NCI-H2107 treated with DMSO at 0.1 percent for 48 hours (cell line): Measurements from ENCODE around the gene SLC35B2.

ENCODE experiments used
- DNase-seq: peaks from one replicate; lab custom pipeline; 2025; ENCODE audit not compliant: unreplicated experiment; lab: John Stamatoyannopoulos, UW

Gene SLC35B2

DNA sequence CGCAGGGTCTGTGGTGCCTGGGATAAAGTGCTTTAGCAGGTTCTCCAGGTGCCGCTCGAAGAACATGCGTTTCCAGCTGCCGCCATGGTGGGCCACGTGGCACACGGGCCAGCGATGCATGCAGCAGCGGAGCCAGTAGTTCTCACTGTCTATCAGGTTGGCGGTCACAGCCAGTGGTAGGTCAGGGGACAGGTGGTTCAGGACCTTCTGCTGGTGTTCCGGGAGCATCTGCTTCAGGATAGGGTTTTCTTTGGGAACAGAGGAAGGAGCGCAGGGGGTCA is 28.9 kb upstream of the SLC35B2 start:
- no peak for DNase-seq

DNA sequence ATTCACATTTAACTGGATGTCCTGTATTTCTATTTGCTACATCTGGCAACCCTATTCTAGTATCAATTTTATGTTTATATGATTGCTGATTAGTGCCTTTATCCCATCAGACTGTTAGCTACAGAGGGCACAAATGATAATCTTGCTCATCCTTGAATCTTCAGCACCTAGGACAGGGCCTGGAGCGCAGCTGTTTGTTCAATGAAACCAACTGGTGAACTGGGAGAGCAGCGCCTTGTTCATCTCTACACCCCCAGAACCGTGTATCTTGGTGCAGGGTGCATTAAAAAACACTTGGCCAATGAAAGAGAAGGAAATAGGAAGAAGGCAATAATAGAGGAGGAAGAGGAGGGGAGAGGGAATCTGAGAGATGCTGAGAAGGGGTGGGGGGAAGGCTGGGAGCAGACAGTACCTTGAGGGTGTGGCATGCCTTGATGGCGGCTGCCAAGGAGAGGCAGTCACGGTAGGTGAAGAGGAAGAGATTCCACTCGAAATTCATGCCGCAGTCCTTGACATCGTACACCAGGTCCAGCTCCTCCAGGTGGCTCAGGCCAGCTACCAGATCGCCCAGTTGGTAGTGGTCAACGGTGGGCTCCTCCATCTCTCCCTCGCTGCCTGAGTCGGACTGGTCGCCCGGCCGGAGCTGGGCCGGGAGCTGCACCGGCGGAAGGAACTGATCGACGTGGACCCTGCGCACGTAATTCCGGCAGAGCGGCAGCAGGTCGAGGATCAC is 28.4 kb upstream of the SLC35B2 start:
- no peak for DNase-seq

- DNase-seq = no peak
Measured at GRCh38 chr6:44284867-44285266, 27.5 kb upstream of the SLC35B2 start.

DNA sequence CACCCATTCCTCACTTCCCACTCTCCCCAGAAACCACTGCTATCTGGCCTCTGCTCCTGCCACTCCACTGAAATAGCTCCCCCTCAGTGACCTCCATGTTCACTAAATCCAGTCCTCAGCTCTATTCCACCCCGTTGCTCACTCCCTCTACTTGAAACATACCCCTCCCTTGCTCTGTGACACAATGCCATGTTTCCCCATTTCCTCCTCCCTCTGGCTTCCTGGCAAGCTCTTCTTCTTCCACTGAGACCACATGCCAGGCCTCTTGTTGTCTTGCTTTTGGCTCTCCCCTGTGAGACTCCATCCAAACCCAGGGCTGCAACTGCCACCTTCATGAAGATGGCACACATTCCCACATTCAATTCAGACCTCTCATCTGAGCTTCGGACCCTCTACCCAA is 26.8 kb upstream of the SLC35B2 start:
- no peak for DNase-seq

DNA sequence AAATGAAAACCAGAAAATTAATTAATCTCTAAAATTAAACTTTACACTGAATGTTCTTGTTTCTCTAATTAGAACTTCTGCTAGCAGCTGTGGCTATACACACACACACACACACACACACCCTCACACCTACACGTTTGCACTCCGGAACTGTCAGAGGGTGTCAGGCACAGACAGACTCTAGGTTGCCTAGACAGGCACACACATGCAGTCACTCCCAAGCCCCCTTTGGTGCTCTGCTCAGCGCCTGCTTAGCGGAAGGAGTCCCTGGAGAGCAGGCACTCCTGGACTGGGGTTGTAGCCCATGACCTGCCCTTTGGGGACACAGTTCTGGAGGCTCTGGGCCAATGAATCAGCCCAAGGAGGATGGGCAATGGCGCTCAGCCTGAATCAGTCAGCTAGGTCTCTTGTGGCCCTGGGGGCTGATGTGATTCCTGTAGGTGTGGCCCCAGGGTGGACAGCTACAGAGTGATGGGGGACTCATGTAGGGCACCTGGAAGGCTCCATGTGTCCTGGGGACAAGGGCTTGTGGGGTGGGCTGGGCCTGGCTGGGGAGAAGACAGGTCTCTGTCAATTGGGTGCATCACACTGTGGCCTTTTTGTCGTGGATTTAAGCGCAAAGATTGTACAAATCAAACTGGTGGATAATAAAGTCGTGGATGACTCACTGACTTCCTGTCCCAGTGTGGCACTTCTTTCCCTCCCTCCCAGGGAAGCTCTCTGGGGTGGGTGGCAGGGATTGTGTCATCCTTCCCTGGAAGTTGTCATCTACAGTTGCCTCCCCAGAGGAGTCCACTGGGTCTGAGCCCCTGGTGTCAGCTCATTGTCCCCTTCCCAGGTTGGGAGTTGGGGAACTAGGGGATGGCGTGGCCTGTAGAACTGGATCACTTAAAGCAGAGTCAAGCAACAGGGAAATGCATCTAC is 21.7 kb upstream of the SLC35B2 start:
- DNase-seq = no peak

GRCh38 chr6:44278315-44278714 is 21.0 kb upstream of the SLC35B2 start:
- no peak for DNase-seq

- DNase-seq = no peak
Measured at GRCh38 chr6:44277763-44278162, 20.4 kb upstream of the SLC35B2 start.

GRCh38 chr6:44276667-44277640 is 19.6 kb upstream of the SLC35B2 start:
- DNase-seq = no peak

GRCh38 chr6:44275749-44276648 is 18.7 kb upstream of the SLC35B2 start:
- DNase-seq = no peak

GRCh38 chr6:44275271-44275748 is 18.0 kb upstream of the SLC35B2 start:
- no peak for DNase-seq

GRCh38 chr6:44273617-44274016 is 16.3 kb upstream of the SLC35B2 start:
- DNase-seq = no peak

GRCh38 chr6:44272999-44273566 is 15.8 kb upstream of the SLC35B2 start:
- DNase-seq = no peak

DNA sequence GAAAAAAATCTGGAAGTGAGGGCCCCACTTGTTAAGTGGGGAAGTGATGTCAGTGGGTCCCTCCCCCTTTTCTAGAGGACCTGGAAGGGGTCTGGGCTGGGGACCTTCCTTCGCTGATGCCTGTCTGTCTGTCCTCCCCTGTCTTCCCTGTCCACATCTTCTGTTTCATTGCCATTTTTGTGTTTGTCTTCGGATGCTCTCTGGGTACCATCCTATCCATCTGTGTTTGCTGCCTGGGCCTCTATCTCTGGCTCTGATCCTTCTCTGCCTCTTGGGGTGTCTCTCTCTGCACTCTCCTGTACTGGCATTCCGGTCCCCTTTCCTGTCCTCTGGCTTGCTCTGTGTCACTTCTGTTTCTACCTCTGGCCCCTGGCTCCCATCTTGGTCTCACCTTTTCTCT is 15.2 kb upstream of the SLC35B2 start:
- no peak for DNase-seq

DNA sequence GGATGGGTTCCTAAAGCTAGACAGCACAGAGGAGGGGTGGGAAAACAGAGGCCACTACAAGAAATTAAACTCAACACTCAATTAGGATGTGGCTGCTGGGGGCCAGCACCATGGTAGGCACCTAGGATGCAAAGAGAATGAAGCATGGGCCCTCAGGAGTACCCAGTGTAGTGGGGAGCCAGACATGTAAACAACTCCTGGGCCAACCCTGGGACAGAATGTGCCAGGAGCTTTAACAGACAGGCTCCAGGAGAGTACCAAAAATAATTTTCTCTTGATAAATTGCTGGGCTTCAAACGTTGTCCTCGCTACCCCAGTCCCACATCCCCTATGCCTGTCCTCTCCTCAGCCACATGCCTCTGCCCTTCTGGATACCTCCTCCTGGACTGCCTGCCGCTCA is 14.6 kb upstream of the SLC35B2 start:
- DNase-seq = no peak

DNA sequence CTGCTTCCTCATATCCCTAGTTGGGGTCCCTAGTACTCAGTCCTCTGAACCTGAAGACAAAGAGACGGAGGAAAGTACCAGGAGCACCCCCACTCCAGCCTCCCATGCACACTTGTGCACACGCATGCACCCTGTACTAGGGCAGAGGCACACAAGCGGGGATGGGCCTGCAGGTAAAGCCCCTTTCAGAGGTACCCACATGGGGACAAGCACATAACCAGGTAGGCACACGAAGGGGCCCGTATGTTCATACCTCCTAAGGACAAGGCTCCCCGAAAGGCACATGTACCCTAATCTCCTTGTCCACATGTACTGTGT is 14.0 kb upstream of the SLC35B2 start:
- no peak for DNase-seq

DNA sequence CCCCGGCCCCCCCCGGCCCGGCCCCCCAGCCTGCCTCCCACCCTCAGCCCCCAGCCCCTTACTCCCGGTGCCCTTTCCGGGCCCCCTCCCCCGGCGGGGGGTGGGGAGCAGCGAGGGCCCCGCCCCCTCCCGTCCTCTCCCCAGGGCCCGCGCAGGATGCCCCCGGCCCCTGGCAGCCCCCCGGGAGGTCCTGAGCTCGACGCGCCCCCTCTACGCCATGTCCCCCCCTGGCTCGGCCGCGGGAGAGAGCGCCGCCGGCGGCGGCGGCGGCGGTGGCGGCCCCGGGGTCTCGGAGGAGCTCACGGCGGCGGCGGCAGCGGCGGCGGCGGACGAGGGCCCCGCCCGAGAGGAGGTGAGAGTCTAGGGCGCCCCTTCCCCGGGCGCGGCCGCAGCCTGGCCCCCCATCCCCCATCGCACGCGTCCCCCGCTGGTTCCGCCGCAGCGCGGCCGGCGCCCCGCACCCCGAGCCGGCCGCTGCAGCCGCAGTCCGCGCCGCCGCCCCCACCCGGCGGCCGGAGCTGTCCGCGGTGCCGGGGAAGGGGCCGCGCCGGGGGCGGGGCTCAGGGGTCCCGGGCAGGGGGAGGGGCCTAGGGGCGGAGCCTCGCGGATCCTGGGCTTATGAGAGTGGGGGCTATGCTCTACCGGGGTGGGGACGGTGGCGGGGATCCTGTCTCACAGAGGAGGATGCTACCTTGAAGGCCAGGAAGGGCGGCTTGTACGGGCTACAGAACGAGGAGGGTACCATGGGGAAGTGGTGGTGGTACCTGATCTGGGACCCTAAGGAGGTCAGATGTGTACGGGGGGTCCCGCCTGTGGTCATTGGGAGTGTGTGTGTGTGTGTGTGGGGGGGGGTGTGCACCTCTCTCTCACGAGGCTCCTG is 13.4 kb upstream of the SLC35B2 start:
- DNase-seq = no peak

GRCh38 chr6:44269921-44270525 is 12.7 kb upstream of the SLC35B2 start, which contains the start of gene TMEM151B:
TSS of gene TMEM151B (plus strand) at chr6:44270450. CDS start at chr6:44270743, 293 bp downstream.
- DNase-seq = no peak

- DNase-seq = no peak
Measured at GRCh38 chr6:44269178-44269920, 12.0 kb upstream of the SLC35B2 start.
